ENCODE data around the gene DHX9. TPM values are rescaled to one million over a fixed set of nuclear protein-coding genes. Genes with fewer than 3 reads are reported as not detected.

DHX9 gene
- total RNA-seq, 1 experiment from 2014 or later: 336 TPM

DNA sequence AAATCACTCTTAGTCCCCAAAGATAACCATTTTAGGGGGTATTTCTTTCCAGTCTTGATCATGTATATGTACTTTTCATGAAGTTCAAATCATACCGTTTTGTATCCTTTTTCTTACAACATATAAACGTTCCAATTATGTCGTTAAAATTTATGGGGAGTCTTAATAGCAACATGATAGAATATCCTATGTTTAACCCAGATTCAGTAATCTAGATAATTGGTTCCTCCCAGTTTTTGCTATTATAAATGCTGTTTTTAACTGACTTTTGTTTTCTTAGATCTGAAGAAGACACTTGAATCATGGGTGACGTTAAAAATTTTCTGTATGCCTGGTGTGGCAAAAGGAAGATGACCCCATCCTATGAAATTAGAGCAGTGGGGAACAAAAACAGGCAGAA lies 3.1 kb downstream of the DHX9 start:
- Histone ChIP-seq H3K9me3 (ENCODE audit: control insufficient read depth, low read depth, low read length) (no peaks in the 10 kb centered on the region), H3K23ac (ENCODE audit: insufficient read length, low read depth, low read length) (no peak overlapping the region), H4K5ac (ENCODE audit: insufficient read length, low read depth, low read length) (no peak overlapping the region), H3K18ac (ENCODE audit: insufficient read length, low read depth, low read length) (no peak overlapping the region), H3K79me2 (ENCODE audit: insufficient read depth, low read length) (peaks cover 57% of the 10 kb centered on the region), H3K27me3 (ENCODE audit: insufficient read depth, low read length) (no peaks in the 10 kb centered on the region), H3K79me1 (ENCODE audit: insufficient read depth, low read depth, low read length, poor library complexity, severe bottlenecking) (peaks cover 12% of the 10 kb centered on the region), H3K56ac (ENCODE audit: insufficient read length, low read depth, low read length) (no peak overlapping the region), H3K14ac (ENCODE audit: insufficient read depth, low read length) (no peak overlapping the region), H3K4ac (ENCODE audit: low read depth, low read length) (no peak overlapping the region), H3K4me1 (ENCODE audit: insufficient read depth, low read length) (no peaks in the 10 kb centered on the region; the same call in 1 of the 2 replicates), H4K20me1 (ENCODE audit: control insufficient read depth, insufficient read depth, insufficient read length) (no peaks in the 10 kb centered on the region), H2BK15ac (ENCODE audit: low read depth, low read length) (no peak overlapping the region), H3K27ac (ENCODE audit: insufficient read length, low read depth, low read length) (no peak overlapping the region), H3T11ph (ENCODE audit: low read length) (no peak overlapping the region), H2BK120ac (ENCODE audit: low read depth, low read length, poor library complexity, severe bottlenecking) (no peak overlapping the region), H2BK20ac (ENCODE audit: low read depth, low read length, poor library complexity, severe bottlenecking) (no peak overlapping the region), H2AFZ (ENCODE audit: low read length) (no peak overlapping the region), H3K4me2 (ENCODE audit: insufficient read depth, insufficient read length, low read length) (no peak overlapping the region), H2BK12ac (ENCODE audit: insufficient read length, low read depth, low read length) (no peak overlapping the region), H3K9ac (ENCODE audit: extremely low read depth, insufficient read length, low read length) (no peak overlapping the region), H2BK5ac (ENCODE audit: insufficient read length, low read length) (no peak overlapping the region), H4K91ac (ENCODE audit: insufficient read length, low read depth, low read length) (no peak overlapping the region), H3K23me2 (ENCODE audit: insufficient read length, low read depth, low read length, poor library complexity, severe bottlenecking) (peaks cover 8% of the 10 kb centered on the region), H4K8ac (replicated peaks; ENCODE audit: insufficient read length, low read depth, low read length) (no peak overlapping the region), H2AK5ac (ENCODE audit: insufficient read length, low read length) (no peak overlapping the region)
- 0 out of 5 replicates have a peak, but pooled peaks cover 0 to 3% of the 10 kb centered on the region in 2 experiments for H3K9me3 Mint-ChIP-seq
- peaks cover 2% of the 10 kb centered on the region for H3K27me3 Mint-ChIP-seq (ENCODE audit: low read depth)
- peak overlapping the region in 1 of 3 experiments; percentile 85; a peak in 2 of 7 replicates for H3K27ac Mint-ChIP-seq
- H3K4me1 Mint-ChIP-seq: peaks cover 39 to 67% of the 10 kb centered on the region in 2 experiments
- no CpG with 5 or more reads among the region's 4 CpGs for WGBS (ENCODE audit: extremely low coverage, insufficient read length, low lambda C conversion rate)
- no peak for DNase-seq
- TF ChIP-seq, protein P1, sequence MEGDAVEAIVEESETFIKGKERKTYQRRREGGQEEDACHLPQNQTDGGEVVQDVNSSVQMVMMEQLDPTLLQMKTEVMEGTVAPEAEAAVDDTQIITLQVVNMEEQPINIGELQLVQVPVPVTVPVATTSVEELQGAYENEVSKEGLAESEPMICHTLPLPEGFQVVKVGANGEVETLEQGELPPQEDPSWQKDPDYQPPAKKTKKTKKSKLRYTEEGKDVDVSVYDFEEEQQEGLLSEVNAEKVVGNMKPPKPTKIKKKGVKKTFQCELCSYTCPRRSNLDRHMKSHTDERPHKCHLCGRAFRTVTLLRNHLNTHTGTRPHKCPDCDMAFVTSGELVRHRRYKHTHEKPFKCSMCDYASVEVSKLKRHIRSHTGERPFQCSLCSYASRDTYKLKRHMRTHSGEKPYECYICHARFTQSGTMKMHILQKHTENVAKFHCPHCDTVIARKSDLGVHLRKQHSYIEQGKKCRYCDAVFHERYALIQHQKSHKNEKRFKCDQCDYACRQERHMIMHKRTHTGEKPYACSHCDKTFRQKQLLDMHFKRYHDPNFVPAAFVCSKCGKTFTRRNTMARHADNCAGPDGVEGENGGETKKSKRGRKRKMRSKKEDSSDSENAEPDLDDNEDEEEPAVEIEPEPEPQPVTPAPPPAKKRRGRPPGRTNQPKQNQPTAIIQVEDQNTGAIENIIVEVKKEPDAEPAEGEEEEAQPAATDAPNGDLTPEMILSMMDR (conservative IDR thresholded peaks at IDR 0.05): no peak
- H3K36me3 Mint-ChIP-seq (ENCODE audit: insufficient read depth in 1 of 3, low read depth in 3 of 3): peaks cover 54 to 78% (median 75%) of the 10 kb centered on the region in 3 experiments; a peak in 6 of 7 replicates
- H3K4me3 Mint-ChIP-seq: peak overlapping the region; percentile 12 to 51; a peak in 3 of 5 replicates
